Stimulated activated CD8-positive, alpha-beta memory T cell treated with anti-CD3 and anti-CD28 coated beads, Interleukin-4, amount 100 ng/mL, for 48 hours (primary cell): Measurements from ENCODE around the gene POLE.

ENCODE experiments used
- DNase-seq: peaks from one replicate; pipeline ENCODE4 v3.0.0-alpha.2; 2020

Gene POLE

GRCh38 chr12:132687211-132688164 is at the start of gene POLE, which contains the start of gene PXMP2:
Gene POLE, minus strand, starts transcription at chr12:132687342. Its CDS starts 27 bp downstream, at chr12:132687315.
Gene PXMP2, plus strand, starts transcription at chr12:132687587. Its CDS starts 84 bp downstream, at chr12:132687671.
- DNase-seq, result peak; percentile 96

- no peak for DNase-seq
Observed at GRCh38 chr12:132736913-132737312, 49.8 kb upstream of the POLE start.

GRCh38 chr12:132736378-132736777 is 49.2 kb upstream of the POLE start:
- DNase-seq, result no peak

- no peak for DNase-seq
Observed at GRCh38 chr12:132735496-132735895, 48.4 kb upstream of the POLE start.

- DNase-seq, result no peak
Observed at GRCh38 chr12:132734206-132734605, 47.1 kb upstream of the POLE start.

GRCh38 chr12:132731574-132731973 is 44.4 kb upstream of the POLE start:
- DNase-seq, result no peak

- no peak for DNase-seq
Observed at GRCh38 chr12:132730353-132730752, 43.2 kb upstream of the POLE start.

GRCh38 chr12:132729541-132730320 is 42.6 kb upstream of the POLE start:
- DNase-seq, result no peak

- no peak for DNase-seq
Observed at GRCh38 chr12:132728502-132728901, 41.4 kb upstream of the POLE start.

GRCh38 chr12:132727091-132727794 is 40.1 kb upstream of the POLE start:
- no peak for DNase-seq

- no peak for DNase-seq
Observed at GRCh38 chr12:132726386-132726785, 39.2 kb upstream of the POLE start.

- DNase-seq, result no peak
Observed at GRCh38 chr12:132724506-132725241, 37.5 kb upstream of the POLE start.

GRCh38 chr12:132723764-132724140 is 36.6 kb upstream of the POLE start:
- DNase-seq, result no peak

GRCh38 chr12:132723015-132723763 is 36.0 kb upstream of the POLE start:
- DNase-seq, result no peak

GRCh38 chr12:132720606-132721345 is 33.6 kb upstream of the POLE start:
- DNase-seq, result no peak

- DNase-seq, result no peak
Observed at GRCh38 chr12:132719954-132720324, 32.8 kb upstream of the POLE start.

GRCh38 chr12:132719141-132719953 is 32.2 kb upstream of the POLE start:
- DNase-seq, result no peak

- no peak for DNase-seq
Observed at GRCh38 chr12:132718644-132719043, 31.5 kb upstream of the POLE start.

- no peak for DNase-seq
Observed at GRCh38 chr12:132717531-132718387, 30.6 kb upstream of the POLE start.
